CD4-positive, alpha-beta T cell treated with Interleukin-17A for 1 hour (primary cell): ENCODE results near the gene CARD18.
A peak's percentile ranks its signal among the peaks of the same experiment; 100 is the strongest.
"Not testable (repeated sequence)": the region's sequence is repeated elsewhere in the genome, so short reads cannot be mapped to it uniquely, and the experiment has no call there.

Source experiments
- DNase-seq: peaks from one replicate; pipeline ENCODE4 v3.0.0-alpha.2; 2020

The CARD18 gene

GRCh38 chr11:105132716-105133511, 6.7 kb downstream of the CARD18 start:
- DNase-seq = no peak

GRCh38 chr11:105130189-105130813, 9.3 kb downstream of the CARD18 start:
- no peak for DNase-seq

GRCh38 chr11:105124756-105125155, 14.8 kb downstream of the CARD18 start:
- no peak for DNase-seq

- no peak for DNase-seq
These were observed 28.2 kb downstream of the CARD18 start for GRCh38 chr11:105111145-105111944.

- no peak for DNase-seq
These were observed 28.9 kb downstream of the CARD18 start for GRCh38 chr11:105110688-105111030.

- DNase-seq = no peak
These were observed 29.5 kb downstream of the CARD18 start for GRCh38 chr11:105109855-105110687.

GRCh38 chr11:105109321-105109720, 30.2 kb downstream of the CARD18 start:
- no peak for DNase-seq

- DNase-seq = no peak
These were observed 31.3 kb downstream of the CARD18 start for GRCh38 chr11:105108247-105108646.

GRCh38 chr11:105107226-105107825, 32.2 kb downstream of the CARD18 start:
- not testable (repeated sequence) for DNase-seq

GRCh38 chr11:105106140-105106539, 33.4 kb downstream of the CARD18 start:
- DNase-seq = no peak

- no peak for DNase-seq
These were observed 35.3 kb downstream of the CARD18 start for GRCh38 chr11:105104292-105104691.

- no peak for DNase-seq
These were observed 36.2 kb downstream of the CARD18 start for GRCh38 chr11:105103336-105103735.

- DNase-seq = not testable (repeated sequence)
These were observed 37.4 kb downstream of the CARD18 start for GRCh38 chr11:105102079-105102581.

GRCh38 chr11:105100981-105101630, 38.5 kb downstream of the CARD18 start:
- peak; percentile 26 for DNase-seq

- DNase-seq = peak; percentile 56
These were observed 39.4 kb downstream of the CARD18 start for GRCh38 chr11:105100206-105100605.

GRCh38 chr11:105099594-105099993, 40.0 kb downstream of the CARD18 start:
- DNase-seq = peak; percentile 40

- DNase-seq = no peak
These were observed 47.0 kb downstream of the CARD18 start for GRCh38 chr11:105092256-105093239.
